Measurements from ENCODE around the gene FIBCD1.

The FIBCD1 gene

GRCh38 chr9:130979591-130980385 is 40.7 kb upstream of the FIBCD1 start:
- no peak for TF ChIP-seq CTCF (IDR thresholded peaks at IDR 0.05)

GRCh38 chr9:130977811-130978221 is 38.8 kb upstream of the FIBCD1 start:
- no peak for TF ChIP-seq CTCF (IDR thresholded peaks at IDR 0.05)

- TF ChIP-seq CTCF (IDR thresholded peaks at IDR 0.05) = no peak
These were observed 37.1 kb upstream of the FIBCD1 start for GRCh38 chr9:130975932-130976841.

- no peak for TF ChIP-seq CTCF (IDR thresholded peaks at IDR 0.05)
These were observed 36.1 kb upstream of the FIBCD1 start for GRCh38 chr9:130975156-130975555.

GRCh38 chr9:130974697-130975096 is 35.6 kb upstream of the FIBCD1 start:
- TF ChIP-seq CTCF (IDR thresholded peaks at IDR 0.05) = no peak

GRCh38 chr9:130973686-130974281 is 34.7 kb upstream of the FIBCD1 start:
- TF ChIP-seq CTCF (IDR thresholded peaks at IDR 0.05) = no peak

GRCh38 chr9:130972957-130973685 is 34.1 kb upstream of the FIBCD1 start:
- no peak for TF ChIP-seq CTCF (IDR thresholded peaks at IDR 0.05)

Measured in LNCAP (cell line).